Measurements from ENCODE around the gene PKHD1.
"Not testable (repeated sequence)": the region's sequence is repeated elsewhere in the genome, so short reads cannot be mapped to it uniquely, and the experiment has no call there.

The PKHD1 gene

GRCh38 chr6:52041134-52041533 lies 46.3 kb downstream of the PKHD1 start:
- no peak for DNase-seq

DNA sequence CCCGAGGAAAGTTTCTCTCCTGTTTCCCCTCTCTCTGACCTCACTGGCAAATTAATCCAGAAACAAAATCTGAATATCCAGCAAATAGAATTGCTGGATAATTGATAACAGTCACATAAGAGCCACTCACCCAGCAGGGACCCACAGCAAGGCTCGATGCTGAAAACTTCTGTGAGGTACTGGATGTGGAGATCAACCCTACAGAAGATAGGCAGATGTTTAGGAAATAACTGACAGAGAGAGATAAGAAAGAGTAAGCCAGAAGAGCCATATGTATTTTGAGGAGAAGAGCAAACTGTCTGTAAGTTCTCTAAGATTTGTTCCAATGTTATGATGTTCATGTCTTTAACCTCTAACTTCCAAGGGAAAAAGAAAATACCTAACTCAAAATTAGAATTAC lies 59.7 kb downstream of the PKHD1 start:
- DNase-seq: no peak

GRCh38 chr6:52024451-52025068 lies 62.9 kb downstream of the PKHD1 start:
- DNase-seq: no peak

DNA sequence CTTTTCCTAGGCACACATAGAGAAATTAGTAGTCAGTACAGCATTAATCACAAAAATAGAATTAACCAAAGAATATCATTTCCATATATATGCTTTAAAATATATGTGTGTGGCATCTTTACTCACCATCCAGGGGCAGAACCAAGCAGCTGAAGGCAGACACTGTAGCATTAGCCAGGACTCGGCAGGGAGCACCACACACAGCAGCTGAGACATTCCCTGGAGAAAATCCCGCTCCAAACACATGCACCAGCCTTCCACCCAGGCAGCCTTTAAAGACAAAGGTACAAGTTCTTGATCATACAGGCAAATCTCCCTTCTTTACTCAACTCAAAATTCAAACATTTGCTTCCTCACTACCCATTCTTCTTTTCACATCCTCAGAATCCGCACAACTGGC lies 64.7 kb downstream of the PKHD1 start:
- no peak for DNase-seq

DNA sequence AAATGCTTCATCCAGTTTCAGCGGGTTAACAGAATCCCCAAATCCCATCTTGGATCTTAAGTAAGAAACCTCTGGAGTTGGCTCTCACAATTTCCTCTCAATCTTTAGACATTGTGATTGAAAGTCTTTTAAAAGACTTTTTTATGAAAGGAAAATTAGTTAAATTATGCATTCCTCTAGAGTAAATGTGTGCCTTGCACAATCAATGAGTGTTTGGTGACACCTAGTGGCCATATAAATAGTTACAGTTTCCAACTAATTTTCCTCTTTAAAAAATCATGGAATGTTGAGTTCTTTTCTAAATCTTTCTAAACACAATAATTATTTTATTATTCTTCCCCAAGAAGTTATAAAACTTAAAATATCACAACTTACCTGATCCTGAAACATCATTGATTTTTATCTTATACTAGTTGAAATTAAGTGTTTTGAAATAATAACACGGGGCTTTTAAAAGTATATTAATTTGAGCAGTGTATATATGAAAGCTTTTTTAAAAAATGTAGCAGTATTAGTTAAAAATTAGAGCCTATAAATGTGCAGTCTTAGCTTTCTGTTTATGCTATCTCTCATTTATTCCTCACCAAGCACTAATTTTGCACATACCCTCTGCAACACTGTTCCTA lies 66.4 kb downstream of the PKHD1 start:
- DNase-seq: no peak

- no peak for DNase-seq
Measured at GRCh38 chr6:52019881-52020280, 67.5 kb downstream of the PKHD1 start.

DNA sequence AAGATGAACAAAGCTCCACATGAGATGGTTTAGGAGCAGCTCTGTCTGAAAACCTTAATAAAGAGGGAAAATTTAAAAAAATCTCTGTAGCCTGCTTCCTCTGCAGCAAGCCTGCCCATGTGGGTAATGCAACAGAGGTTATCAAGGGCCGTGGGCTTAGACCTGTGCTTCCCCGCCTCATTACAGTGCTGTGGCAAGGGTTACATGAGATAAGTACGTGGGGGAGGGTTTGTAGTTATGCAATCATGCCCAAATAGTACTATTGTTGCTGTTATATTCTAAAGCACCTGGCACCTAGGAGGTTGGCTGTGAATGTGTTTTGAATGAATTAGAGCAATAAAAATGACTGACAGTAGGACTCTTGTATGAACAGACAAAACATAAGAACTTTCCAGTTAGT lies 68.3 kb downstream of the PKHD1 start:
- no peak for DNase-seq

- no peak for DNase-seq
Measured at GRCh38 chr6:52016915-52017748, 70.3 kb downstream of the PKHD1 start.

GRCh38 chr6:52015953-52016352 lies 71.5 kb downstream of the PKHD1 start:
- no peak for DNase-seq

- DNase-seq: no peak
Measured at GRCh38 chr6:52014391-52014790, 73.0 kb downstream of the PKHD1 start.

GRCh38 chr6:52013035-52013434 lies 74.4 kb downstream of the PKHD1 start:
- no peak for DNase-seq

- DNase-seq: no peak
Measured at GRCh38 chr6:52012582-52012981, 74.8 kb downstream of the PKHD1 start.

- no peak for DNase-seq
Measured at GRCh38 chr6:52010806-52011205, 76.6 kb downstream of the PKHD1 start.

GRCh38 chr6:52010145-52010544 lies 77.3 kb downstream of the PKHD1 start:
- DNase-seq: no peak

GRCh38 chr6:52009466-52010140 lies 77.8 kb downstream of the PKHD1 start:
- DNase-seq: no peak

- DNase-seq: no peak
Measured at GRCh38 chr6:52000064-52000463, 87.3 kb downstream of the PKHD1 start.

- DNase-seq: no peak
Measured at GRCh38 chr6:51996296-51996947, 91.0 kb downstream of the PKHD1 start.

GRCh38 chr6:51995214-51995755 lies 92.1 kb downstream of the PKHD1 start:
- no peak for DNase-seq

- no peak for DNase-seq
Measured at GRCh38 chr6:51992876-51993275, 94.5 kb downstream of the PKHD1 start.

- no peak for DNase-seq
Measured at GRCh38 chr6:51989789-51990188, 97.6 kb downstream of the PKHD1 start.

DNA sequence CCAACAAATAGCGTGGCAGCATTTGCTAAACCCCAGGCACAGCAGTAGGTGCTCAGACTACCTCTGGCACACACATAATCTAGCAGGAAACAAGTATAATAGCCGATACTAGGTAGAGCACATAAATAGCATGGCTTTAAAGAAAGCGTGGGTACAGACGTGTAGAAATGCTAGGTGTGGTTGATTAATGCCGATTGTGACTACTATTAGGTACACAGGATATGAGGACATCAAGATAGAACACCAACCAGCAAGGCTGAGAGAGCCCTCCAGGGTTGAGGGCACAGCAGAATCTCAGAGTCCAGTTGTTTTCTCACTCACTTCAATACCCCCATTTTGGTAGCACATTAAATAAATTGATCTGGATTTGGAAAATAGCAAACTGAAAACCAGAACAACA lies 100.5 kb downstream of the PKHD1 start:
- DNase-seq: no peak

- DNase-seq: no peak
Measured at GRCh38 chr6:51983564-51983963, 103.8 kb downstream of the PKHD1 start.

DNA sequence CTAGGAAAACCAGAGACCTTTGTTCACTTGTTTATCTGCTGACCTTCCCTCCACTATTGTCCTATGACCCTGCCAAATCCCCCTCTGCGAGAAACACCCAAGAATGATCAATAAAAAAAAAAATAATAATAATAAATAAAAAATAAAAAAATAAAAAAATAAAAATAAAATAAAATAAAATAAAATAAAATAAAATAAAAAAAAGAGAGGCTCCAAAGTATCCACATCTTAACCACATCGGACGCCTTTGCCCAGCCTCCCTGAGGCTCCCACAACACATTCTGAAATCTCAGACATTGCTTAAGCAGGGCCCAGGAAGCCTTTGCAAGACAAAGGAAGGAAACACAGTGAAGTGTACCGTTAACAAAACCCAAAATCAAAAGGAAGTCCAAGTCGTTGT lies 104.7 kb downstream of the PKHD1 start:
- not testable (repeated sequence) for DNase-seq

All from stimulated activated naive CD4-positive, alpha-beta T cell treated with Interleukin-2 at 50 U/mL for 16 hours (primary cell).